ENCODE results near the gene TNFRSF25. TPM values are rescaled to one million over a fixed set of nuclear protein-coding genes. Genes with fewer than 3 reads are reported as not detected.
A peak's percentile ranks its signal among the peaks of the same experiment; 100 is the strongest.

TNFRSF25 gene
- polyA plus RNA-seq, 1 donor from 2014 or later, result 52.2 TPM

DNA sequence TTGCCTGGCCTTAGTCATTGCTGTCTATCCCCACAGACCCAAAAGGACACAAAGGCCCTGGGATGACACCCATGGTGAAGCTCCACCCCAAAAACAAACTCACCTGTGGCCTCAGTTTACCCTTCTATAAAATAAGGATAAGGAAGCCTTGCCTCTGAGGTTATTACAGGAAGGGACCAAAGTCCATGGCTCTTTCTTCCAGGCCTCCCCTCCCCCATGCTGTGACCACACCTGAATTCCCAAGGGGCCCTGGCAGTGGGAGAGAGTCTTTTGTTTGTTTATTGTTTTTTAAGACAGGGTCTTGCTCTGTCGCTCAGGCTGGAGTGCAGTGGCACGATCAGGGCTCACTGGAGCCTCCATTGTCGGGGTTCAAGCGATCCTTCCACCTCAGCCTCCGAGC lies 10.5 kb upstream of the TNFRSF25 start:
- no peak overlapping the region for H2AFZ ChIP-seq (ENCODE audit: low read depth, low read length)
- no peak for TF ChIP-seq TAF1 (IDR thresholded peaks at IDR 0.05; ENCODE audit: low read depth)
- no peak for TF ChIP-seq MXI1 (conservative IDR thresholded peaks at IDR 0.05; ENCODE audit: poor library complexity, severe bottlenecking)
- TF ChIP-seq RAD21 (conservative IDR thresholded peaks at IDR 0.05), result no peak
- TF ChIP-seq EZH2 (IDR thresholded peaks at IDR 0.05; ENCODE audit: borderline replicate concordance, insufficient read depth, low read length, poor library complexity, severe bottlenecking), result no peak
- TF ChIP-seq, protein P1, sequence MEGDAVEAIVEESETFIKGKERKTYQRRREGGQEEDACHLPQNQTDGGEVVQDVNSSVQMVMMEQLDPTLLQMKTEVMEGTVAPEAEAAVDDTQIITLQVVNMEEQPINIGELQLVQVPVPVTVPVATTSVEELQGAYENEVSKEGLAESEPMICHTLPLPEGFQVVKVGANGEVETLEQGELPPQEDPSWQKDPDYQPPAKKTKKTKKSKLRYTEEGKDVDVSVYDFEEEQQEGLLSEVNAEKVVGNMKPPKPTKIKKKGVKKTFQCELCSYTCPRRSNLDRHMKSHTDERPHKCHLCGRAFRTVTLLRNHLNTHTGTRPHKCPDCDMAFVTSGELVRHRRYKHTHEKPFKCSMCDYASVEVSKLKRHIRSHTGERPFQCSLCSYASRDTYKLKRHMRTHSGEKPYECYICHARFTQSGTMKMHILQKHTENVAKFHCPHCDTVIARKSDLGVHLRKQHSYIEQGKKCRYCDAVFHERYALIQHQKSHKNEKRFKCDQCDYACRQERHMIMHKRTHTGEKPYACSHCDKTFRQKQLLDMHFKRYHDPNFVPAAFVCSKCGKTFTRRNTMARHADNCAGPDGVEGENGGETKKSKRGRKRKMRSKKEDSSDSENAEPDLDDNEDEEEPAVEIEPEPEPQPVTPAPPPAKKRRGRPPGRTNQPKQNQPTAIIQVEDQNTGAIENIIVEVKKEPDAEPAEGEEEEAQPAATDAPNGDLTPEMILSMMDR (IDR thresholded peaks at IDR 0.05; ENCODE audit: poor library complexity, severe bottlenecking), result no peak
- no peak for TF ChIP-seq POLR2AphosphoS5 (IDR thresholded peaks at IDR 0.05)
- no peak for TF ChIP-seq EP300 (conservative IDR thresholded peaks at IDR 0.05; ENCODE audit: poor library complexity, severe bottlenecking)
- TF ChIP-seq, protein P2, sequence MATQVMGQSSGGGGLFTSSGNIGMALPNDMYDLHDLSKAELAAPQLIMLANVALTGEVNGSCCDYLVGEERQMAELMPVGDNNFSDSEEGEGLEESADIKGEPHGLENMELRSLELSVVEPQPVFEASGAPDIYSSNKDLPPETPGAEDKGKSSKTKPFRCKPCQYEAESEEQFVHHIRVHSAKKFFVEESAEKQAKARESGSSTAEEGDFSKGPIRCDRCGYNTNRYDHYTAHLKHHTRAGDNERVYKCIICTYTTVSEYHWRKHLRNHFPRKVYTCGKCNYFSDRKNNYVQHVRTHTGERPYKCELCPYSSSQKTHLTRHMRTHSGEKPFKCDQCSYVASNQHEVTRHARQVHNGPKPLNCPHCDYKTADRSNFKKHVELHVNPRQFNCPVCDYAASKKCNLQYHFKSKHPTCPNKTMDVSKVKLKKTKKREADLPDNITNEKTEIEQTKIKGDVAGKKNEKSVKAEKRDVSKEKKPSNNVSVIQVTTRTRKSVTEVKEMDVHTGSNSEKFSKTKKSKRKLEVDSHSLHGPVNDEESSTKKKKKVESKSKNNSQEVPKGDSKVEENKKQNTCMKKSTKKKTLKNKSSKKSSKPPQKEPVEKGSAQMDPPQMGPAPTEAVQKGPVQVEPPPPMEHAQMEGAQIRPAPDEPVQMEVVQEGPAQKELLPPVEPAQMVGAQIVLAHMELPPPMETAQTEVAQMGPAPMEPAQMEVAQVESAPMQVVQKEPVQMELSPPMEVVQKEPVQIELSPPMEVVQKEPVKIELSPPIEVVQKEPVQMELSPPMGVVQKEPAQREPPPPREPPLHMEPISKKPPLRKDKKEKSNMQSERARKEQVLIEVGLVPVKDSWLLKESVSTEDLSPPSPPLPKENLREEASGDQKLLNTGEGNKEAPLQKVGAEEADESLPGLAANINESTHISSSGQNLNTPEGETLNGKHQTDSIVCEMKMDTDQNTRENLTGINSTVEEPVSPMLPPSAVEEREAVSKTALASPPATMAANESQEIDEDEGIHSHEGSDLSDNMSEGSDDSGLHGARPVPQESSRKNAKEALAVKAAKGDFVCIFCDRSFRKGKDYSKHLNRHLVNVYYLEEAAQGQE (IDR thresholded peaks at IDR 0.05; ENCODE audit: borderline replicate concordance), result no peak
- TF ChIP-seq SMC3 (conservative IDR thresholded peaks at IDR 0.05; ENCODE audit: poor library complexity), result no peak
- no peak overlapping the region for H3K9ac ChIP-seq (ENCODE audit: low read length)
- no peaks in the 10 kb centered on the region for H3F3A ChIP-seq (ENCODE audit: insufficient read depth, low read length, poor library complexity, severe bottlenecking)
- no peaks in the 10 kb centered on the region for H3K9me2 ChIP-seq (ENCODE audit: insufficient read depth, low read length)
- H3K4me3 ChIP-seq (ENCODE audit: low read length), result no peak overlapping the region
- H3K79me2 ChIP-seq (replicated peaks; ENCODE audit: insufficient read depth, low read length), result no peaks in the 10 kb centered on the region
- no peak overlapping the region for H3K27ac ChIP-seq (ENCODE audit: low read length)
- no peak overlapping the region for H3K4me2 ChIP-seq (ENCODE audit: low read length)
- H3K9me3 ChIP-seq (ENCODE audit: low read length), result no peaks in the 10 kb centered on the region
- no peaks in the 10 kb centered on the region for H3K36me3 ChIP-seq (ENCODE audit: insufficient read depth, low read length)
- H4K20me1 ChIP-seq (ENCODE audit: insufficient read depth), result no peaks in the 10 kb centered on the region
- H3K27me3 ChIP-seq (ENCODE audit: insufficient read depth, low read depth, low read length), result no peaks in the 10 kb centered on the region

- Histone ChIP-seq H3K27me3 (ENCODE audit: insufficient read depth, low read depth, low read length) (no peaks in the 10 kb centered on the region), H3K4me3 (ENCODE audit: low read length) (no peak overlapping the region), H3K4me2 (ENCODE audit: low read length) (no peak overlapping the region), H3K27ac (ENCODE audit: low read length) (no peak overlapping the region), H3F3A (ENCODE audit: insufficient read depth, low read length, poor library complexity, severe bottlenecking) (no peaks in the 10 kb centered on the region), H3K9me2 (ENCODE audit: insufficient read depth, low read length) (no peaks in the 10 kb centered on the region), H3K36me3 (ENCODE audit: insufficient read depth, low read length) (no peaks in the 10 kb centered on the region), H3K79me2 (replicated peaks; ENCODE audit: insufficient read depth, low read length) (no peaks in the 10 kb centered on the region), H3K9me3 (ENCODE audit: low read length) (no peaks in the 10 kb centered on the region), H2AFZ (ENCODE audit: low read depth, low read length) (no peak overlapping the region), H4K20me1 (ENCODE audit: insufficient read depth) (no peaks in the 10 kb centered on the region), H3K9ac (ENCODE audit: low read length) (no peak overlapping the region)
- TF ChIP-seq SMC3 (conservative IDR thresholded peaks at IDR 0.05; ENCODE audit: poor library complexity), result peak; percentile 89
- TF ChIP-seq, protein P2 (IDR thresholded peaks at IDR 0.05; ENCODE audit: borderline replicate concordance), result no peak
- TF ChIP-seq, protein P1 (IDR thresholded peaks at IDR 0.05; ENCODE audit: poor library complexity, severe bottlenecking), result peak; percentile 88
- TF ChIP-seq RAD21 (conservative IDR thresholded peaks at IDR 0.05), result peak; percentile 70
These were observed 9.6 kb upstream of the TNFRSF25 start for GRCh38 chr1:6475381-6476133.
